ENCODE measurements around the gene SMAD2. TPM values are rescaled to one million over a fixed set of nuclear protein-coding genes. Genes with fewer than 3 reads are reported as not detected.

Gene SMAD2
- total RNA-seq, 4 donors from 2014 or later: 91.1 to 157 (median 129) TPM

DNA sequence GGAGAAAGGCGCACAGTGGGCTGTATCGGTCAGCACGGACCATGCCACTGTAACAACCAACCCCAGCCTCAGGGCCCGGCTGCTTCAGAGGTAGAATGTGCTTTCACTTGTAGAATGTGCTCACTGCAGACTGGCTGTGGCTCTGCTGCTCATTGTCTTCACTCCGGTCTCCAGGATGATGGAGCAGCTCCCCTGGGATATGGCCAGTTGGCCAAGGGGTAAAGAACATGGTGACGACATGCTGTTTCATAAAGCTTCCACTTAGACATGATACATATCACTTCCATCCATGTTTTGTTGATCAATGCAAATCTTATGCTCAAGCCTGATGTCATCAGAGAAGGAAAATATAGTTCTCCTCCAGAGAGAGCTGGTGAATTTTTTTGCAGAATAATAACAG, 127.7 kb downstream of the SMAD2 start:
- Histone ChIP-seq H3K4me1 (no peaks in the 10 kb centered on the region), H3K27me3 (no peaks in the 10 kb centered on the region), H3K27ac (no peak overlapping the region), H3K4me3 (replicated peaks in 1 of 3) (no peak overlapping the region), H3K36me3 (no peaks in the 10 kb centered on the region), H3K9me3 (no peaks in the 10 kb centered on the region)
- WGBS, 2 donors: 93 to 96% methylated on average over 6 of the region's 6 CpGs
- no peak for TF ChIP-seq POLR2A (IDR thresholded peaks at IDR 0.05)
- TF ChIP-seq, protein P1, sequence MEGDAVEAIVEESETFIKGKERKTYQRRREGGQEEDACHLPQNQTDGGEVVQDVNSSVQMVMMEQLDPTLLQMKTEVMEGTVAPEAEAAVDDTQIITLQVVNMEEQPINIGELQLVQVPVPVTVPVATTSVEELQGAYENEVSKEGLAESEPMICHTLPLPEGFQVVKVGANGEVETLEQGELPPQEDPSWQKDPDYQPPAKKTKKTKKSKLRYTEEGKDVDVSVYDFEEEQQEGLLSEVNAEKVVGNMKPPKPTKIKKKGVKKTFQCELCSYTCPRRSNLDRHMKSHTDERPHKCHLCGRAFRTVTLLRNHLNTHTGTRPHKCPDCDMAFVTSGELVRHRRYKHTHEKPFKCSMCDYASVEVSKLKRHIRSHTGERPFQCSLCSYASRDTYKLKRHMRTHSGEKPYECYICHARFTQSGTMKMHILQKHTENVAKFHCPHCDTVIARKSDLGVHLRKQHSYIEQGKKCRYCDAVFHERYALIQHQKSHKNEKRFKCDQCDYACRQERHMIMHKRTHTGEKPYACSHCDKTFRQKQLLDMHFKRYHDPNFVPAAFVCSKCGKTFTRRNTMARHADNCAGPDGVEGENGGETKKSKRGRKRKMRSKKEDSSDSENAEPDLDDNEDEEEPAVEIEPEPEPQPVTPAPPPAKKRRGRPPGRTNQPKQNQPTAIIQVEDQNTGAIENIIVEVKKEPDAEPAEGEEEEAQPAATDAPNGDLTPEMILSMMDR (IDR thresholded peaks at IDR 0.05): no peak
- DNase-seq: no peak
- intact Hi-C loops (cut with DNase I): no loop called here

DNA sequence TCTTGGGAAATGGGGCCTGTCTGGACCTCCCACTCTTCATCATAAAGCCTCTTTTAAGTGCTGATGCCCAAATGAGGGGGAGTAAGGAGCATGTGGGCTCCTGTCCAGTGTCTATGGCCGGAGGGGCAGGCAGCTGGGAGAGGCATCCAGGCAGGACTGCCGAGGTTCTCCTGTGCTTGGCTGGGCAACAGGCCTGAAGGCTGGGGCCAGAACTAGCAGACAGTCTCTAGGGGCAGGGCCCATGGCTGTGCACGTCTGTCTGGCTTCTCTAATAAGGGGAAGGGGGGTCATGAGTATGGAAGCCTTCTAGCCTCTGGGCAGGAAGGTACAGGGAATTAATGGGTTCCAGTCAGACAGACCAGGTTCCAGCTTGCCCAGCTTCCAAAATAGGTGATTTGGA, 128.6 kb downstream of the SMAD2 start:
- Histone ChIP-seq H3K4me3 (replicated peaks in 1 of 3) (no peak overlapping the region), H3K36me3 (no peaks in the 10 kb centered on the region), H3K9me3 (no peaks in the 10 kb centered on the region), H3K27ac (no peak overlapping the region), H3K27me3 (no peaks in the 10 kb centered on the region), H3K4me1 (no peaks in the 10 kb centered on the region)
- intact Hi-C loops (cut with DNase I): no loop called here
- no peak for TF ChIP-seq POLR2A (IDR thresholded peaks at IDR 0.05)
- TF ChIP-seq, protein P1 (IDR thresholded peaks at IDR 0.05): no peak
- no peak for DNase-seq
- 59 to 87% methylated on average over 3 of the region's 3 CpGs for WGBS, 2 donors

DNA sequence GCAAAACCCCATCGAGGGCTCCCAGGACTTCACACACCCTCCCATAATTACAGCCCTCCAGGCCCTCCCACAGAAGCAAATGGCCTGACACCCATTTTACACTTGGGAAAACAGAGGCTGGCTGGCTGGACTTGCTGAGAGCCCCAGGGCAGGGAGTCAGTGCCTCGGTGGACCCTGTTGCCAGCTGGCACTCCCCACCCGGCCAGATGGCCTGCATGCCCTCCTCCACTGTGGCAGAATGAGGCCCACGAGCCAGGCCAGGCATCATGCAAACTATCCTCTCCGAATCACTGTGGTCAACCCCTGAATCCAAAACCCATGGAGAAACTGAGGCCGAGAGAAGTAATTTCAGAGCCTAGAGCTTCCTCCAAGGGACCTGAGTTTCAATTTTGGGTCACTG, 129.7 kb downstream of the SMAD2 start:
- H3K27ac ChIP-seq: no peak overlapping the region
- TF ChIP-seq POLR2A (IDR thresholded peaks at IDR 0.05): no peak
- TF ChIP-seq, protein P1 (IDR thresholded peaks at IDR 0.05): no peak
- no peaks in the 10 kb centered on the region for H3K9me3 ChIP-seq
- WGBS, 2 donors: 89 to 95% methylated on average over 6 of the region's 6 CpGs
- no peaks in the 10 kb centered on the region for H3K27me3 ChIP-seq
- H3K4me1 ChIP-seq: no peaks in the 10 kb centered on the region
- DNase-seq: no peak
- intact Hi-C loops (cut with DNase I): no loop called here
- no peak overlapping the region for H3K4me3 ChIP-seq (replicated peaks in 1 of 3)
- H3K36me3 ChIP-seq: no peaks in the 10 kb centered on the region

DNA sequence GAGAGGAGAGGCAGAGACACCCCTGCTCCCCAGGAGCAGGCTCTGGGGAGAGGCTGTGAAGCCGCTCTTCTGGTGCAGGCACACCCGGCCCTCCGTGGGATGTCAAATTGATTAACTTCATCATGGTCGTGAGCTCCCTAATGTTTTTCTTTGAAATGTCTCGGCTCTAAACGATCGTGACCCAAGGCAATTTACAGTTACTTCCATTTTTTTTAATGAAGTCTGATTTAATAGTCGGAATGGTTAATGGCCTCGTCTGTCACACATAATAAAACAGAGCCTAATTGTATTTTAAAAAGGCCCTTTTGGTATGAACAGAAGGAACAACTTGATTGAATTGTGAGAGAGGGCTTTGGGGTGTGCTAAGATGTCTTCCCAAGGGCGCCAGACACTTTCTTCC, 130.2 kb downstream of the SMAD2 start:
- DNase-seq: no peak
- Histone ChIP-seq H3K4me3 (replicated peaks in 1 of 3) (no peak overlapping the region), H3K36me3 (no peaks in the 10 kb centered on the region), H3K27ac (no peak overlapping the region), H3K27me3 (no peaks in the 10 kb centered on the region), H3K4me1 (peaks cover 0 to 4% of the 10 kb centered on the region in 2 donors), H3K9me3 (no peaks in the 10 kb centered on the region)
- intact Hi-C loops (cut with DNase I): no loop called here
- no peak for TF ChIP-seq POLR2A (IDR thresholded peaks at IDR 0.05)
- TF ChIP-seq, protein P1 (IDR thresholded peaks at IDR 0.05): no peak
- WGBS, 2 donors: 78 to 82% methylated on average over 10 of the region's 10 CpGs

DNA sequence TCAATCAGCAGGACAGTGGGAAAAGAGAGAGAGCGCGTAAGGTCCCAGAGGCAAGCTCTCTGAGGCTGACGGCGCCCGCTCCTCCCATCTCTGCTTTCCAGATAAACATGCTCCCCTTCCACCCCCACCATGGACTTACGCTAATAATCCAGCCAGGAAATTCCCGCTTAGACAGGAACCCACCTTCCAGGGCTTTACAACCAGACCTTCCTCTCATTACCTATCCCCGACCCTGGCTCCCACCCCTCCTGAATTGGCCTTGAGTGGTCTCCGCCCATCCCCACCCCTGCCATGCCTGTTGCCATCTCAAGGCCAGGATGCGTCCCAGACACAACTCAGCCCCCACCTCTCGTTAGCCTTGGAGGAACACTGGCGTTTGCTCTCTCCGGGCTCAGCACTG, 131.1 kb downstream of the SMAD2 start:
- peaks cover 0 to 7% of the 10 kb centered on the region in 2 donors for H3K4me1 ChIP-seq
- no peak for DNase-seq

More for the DNA sequence above, 131.1 kb downstream of the SMAD2 start:
- no peaks in the 10 kb centered on the region for H3K9me3 ChIP-seq
- no peaks in the 10 kb centered on the region for H3K36me3 ChIP-seq
- no peak overlapping the region for H3K4me3 ChIP-seq (replicated peaks in 1 of 3)
- WGBS, 2 donors: 81 to 90% methylated on average over 13 of the region's 13 CpGs
- H3K27ac ChIP-seq: no peak overlapping the region
- H3K27me3 ChIP-seq: no peaks in the 10 kb centered on the region
- TF ChIP-seq, protein P1 (IDR thresholded peaks at IDR 0.05): no peak
- no peak for TF ChIP-seq POLR2A (IDR thresholded peaks at IDR 0.05)
- intact Hi-C loops (cut with DNase I): no loop called here

Data from thyroid gland (tissue), 4 donors.